VCaP (cell line): ENCODE results near the gene XYLT1.

ENCODE experiments used
- H3K27ac ChIP-seq: fragments of 450-650 bp; 2 replicates; pipeline ENCODE4 v1.5.1; 2017
- TF ChIP-seq, protein P1 (sequence below): fragments of 450-650 bp; conservative IDR thresholded peaks from 2 replicates; pipeline ENCODE4 v1.5.1; 2017; ENCODE audit warnings: mild to moderate bottlenecking, moderate library complexity

The XYLT1 gene

DNA sequence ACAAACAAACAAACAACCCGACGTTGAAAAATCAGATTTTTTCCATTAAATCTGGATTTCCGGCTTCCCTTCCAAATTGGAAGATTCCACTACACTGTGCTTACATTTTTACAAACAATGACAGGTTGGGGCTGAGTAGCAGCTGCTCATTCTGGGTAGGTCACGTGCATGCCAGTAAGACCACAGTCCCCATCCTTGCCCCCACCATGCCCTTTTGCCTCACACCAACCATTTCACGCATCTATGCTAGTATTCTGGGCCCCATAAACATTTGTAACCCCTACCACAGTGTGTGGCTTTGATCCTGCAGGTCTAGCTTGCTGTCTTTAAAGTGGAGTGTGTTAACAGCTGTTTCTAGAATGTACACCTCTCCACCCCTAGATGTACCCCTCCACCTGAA is 366.1 kb downstream of the XYLT1 start:
- TF ChIP-seq, protein P1, sequence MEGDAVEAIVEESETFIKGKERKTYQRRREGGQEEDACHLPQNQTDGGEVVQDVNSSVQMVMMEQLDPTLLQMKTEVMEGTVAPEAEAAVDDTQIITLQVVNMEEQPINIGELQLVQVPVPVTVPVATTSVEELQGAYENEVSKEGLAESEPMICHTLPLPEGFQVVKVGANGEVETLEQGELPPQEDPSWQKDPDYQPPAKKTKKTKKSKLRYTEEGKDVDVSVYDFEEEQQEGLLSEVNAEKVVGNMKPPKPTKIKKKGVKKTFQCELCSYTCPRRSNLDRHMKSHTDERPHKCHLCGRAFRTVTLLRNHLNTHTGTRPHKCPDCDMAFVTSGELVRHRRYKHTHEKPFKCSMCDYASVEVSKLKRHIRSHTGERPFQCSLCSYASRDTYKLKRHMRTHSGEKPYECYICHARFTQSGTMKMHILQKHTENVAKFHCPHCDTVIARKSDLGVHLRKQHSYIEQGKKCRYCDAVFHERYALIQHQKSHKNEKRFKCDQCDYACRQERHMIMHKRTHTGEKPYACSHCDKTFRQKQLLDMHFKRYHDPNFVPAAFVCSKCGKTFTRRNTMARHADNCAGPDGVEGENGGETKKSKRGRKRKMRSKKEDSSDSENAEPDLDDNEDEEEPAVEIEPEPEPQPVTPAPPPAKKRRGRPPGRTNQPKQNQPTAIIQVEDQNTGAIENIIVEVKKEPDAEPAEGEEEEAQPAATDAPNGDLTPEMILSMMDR: no peak
- no peak overlapping the region for H3K27ac ChIP-seq

DNA sequence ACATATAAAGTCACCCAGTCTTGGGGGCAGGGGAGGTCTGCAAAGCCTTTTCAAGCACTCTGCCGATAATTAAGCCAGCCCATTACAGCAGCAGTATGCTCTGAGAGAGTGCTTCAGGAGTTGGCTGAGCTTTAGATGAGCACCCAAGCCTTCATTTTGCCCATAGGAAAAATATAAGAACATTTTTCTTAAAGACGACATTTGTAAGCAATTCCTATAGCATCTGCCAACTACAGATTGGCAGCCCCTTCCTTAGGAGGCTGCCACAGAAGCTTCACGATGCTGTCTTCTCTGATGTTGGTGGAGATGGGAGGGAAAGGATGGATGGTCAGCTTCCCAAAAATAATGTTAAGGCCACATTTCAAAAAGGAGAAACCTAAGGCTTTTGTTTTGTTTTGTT is 367.5 kb downstream of the XYLT1 start:
- TF ChIP-seq, protein P1: no peak

DNA sequence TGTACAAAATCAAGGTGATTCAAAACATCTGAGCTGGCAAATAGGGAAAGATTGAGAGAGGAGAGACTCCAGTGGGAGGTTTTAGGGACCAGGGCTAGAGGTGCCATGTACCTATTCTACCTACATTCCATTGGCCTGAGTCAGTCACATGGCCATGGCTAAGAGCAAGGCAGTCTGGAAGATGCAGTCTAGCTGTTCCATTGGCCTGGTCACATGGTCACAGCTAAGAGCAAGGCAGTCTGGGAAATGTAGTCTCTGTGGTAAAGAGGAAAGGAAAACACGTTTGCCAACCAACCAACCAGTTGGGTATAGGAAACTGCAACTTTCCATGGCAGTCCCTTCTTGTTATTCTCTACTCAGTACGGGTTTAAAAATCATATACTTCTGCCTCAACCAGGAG is 369.1 kb downstream of the XYLT1 start:
- H3K27ac ChIP-seq: no peak overlapping the region
- TF ChIP-seq, protein P1: no peak

More for the DNA sequence above, 367.5 kb downstream of the XYLT1 start:
- H3K27ac ChIP-seq: no peak overlapping the region

DNA sequence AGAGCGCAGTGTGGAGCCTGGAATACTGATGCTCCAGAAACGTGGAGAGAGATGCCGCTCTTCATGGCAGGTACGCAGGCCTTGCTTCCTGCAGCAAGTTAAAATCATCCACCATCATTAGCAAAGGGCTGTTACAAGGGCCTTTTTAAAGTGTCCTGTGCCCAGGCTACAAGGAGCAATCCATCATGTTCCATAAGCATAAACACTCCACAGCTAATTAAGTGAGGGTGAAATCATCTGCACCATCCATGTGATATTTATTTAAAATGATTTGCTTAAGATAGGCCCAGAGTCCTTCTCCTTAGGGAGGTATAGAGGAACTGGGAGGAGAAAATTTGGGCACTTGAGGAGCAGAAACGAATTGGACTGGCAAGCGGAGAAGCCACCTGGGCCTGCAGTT is 372.1 kb downstream of the XYLT1 start:
- H3K27ac ChIP-seq: no peak overlapping the region
- TF ChIP-seq, protein P1: no peak

DNA sequence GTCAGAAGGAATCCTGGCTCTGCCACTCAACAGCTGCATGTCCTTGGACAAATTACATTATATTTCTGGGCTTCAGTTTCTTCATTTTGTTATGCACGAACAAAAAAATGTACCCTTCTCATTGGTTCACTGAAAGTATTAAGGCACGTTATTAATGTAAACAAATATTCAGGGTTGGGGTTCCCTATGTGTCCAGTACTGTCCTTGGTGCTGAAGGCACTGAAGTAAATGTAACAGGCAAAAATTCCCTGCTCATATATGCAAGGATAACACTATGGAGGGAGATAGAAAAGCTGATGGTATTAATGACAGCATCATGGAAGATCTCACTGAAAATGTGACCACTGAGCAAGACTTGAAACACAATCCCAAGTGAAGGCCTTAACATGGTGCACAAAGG is 386.6 kb downstream of the XYLT1 start:
- TF ChIP-seq, protein P1: no peak
- no peak overlapping the region for H3K27ac ChIP-seq

DNA sequence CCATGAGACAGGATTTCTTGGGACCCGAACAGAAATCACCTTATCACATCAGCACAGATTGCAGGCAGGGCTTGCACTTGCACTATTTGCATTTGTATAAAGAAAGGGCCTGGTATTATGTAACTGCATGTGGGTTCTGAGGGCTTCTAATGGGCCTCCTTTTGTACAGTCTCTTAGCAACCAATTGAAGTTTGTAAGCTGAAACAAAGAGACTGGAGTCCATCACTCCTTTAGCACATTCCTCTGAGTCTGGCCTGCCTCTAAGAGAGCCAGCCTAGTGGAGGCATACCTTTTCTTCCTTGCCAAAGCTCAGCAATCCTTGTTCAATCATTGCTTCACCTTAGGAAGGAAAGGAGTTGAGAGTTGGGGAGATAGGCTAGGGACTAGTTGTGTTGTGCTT is 387.1 kb downstream of the XYLT1 start:
- TF ChIP-seq, protein P1: no peak
- H3K27ac ChIP-seq: no peak overlapping the region

DNA sequence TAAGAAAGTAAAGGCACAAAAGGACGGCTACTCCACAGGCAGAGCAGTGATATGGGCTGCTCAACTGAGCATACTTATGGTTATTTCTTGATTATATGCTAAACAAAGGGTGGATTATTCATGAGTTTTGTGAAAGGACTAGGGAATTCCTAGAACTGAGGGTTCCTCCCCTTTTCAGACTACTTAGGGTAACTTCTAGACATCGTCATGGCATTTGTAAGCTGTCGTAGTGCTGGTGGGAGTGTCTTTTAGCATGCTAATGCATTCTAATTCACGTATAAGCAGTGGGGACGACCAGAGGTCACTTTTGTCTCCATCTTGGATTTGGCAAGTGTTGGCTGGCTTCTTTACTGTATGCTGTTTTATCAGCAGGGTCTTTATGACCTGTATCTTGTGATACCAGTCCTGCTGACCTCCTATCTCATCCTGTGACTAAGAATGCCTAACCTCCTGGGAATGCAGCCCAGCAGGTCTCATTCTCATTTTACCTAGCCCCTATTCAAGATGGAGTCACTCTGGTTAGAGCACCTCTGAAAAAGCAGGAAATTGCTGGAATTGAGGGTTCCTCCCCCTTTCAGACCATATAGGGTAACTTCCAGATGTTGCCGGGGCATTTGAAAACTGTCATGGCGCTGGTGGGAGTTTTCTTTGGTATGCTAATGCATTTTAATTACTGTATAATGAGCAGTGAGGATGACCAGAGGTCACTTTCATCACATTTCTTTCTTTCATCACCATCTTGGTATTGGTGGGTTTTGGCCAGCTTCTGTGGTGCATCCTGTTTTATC is 388.5 kb downstream of the XYLT1 start:
- H3K27ac ChIP-seq: no peak overlapping the region
- TF ChIP-seq, protein P1: no peak
